ENCODE results near the gene SIL1.

SIL1 gene

GRCh38 chr5:138947780-138948179, 250.4 kb downstream of the SIL1 start:
- DNase-seq (ENCODE audit: low read depth in 1 of 2, low spot score in 1 of 2): no peak

DNA sequence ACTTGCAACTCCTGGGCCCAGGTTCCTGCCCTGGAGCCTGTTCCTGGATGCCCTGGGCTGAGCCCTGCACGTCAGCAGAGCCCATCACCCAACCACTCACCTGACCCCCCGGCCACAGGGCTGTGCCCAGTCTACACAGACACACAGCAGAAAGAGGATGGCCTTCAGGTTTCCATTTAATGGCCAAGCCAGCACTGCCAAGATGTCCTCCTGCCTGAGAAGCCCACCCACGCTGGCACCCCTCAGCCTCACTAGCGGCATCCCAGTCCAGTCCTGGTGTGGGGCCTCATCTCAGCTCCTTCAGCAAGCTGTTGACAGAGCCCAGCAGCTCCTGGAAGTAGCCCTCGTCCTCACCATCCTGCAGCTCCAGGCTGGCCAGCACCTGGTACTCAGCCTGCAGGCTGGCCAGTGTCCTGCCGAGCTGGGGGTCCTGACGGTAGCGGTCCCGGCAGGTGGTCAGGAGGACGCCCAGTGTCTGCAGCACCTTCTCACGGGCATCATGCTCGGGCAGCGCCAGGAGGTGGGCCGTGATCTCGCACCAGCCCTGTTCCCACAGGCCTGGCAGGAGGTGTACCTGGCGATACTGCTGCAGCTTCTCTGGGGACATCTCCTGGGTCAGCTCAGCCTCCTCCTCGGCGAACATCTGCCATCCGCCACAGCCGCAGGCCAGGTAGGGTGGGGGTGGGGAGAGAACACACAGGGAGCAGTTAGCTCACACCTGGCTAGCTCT, 251.2 kb downstream of the SIL1 start:
- DNase-seq (ENCODE audit: low read depth in 1 of 2, low spot score in 1 of 2): no peak

DNA sequence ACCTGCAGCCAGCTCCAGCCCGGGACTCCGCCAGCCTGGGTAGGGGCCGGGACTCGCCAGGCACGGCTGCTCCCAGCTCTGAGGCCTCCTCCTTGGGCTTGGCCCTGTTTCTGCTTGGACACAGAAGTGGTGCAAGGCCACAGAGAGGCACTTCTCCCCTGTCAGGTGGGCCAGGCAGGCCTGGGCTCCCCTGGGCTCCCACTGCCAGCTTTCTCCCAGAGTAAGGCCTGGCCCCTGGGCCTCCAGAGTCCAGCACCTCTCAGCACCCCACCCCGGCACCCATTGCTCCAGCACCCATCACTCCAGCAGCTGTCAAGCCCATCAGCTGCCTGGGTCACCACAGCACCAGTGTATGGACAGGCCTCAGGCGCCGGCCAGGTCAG, 251.9 kb downstream of the SIL1 start:
- no peak for DNase-seq (ENCODE audit: low read depth in 1 of 2, low spot score in 1 of 2)

DNA sequence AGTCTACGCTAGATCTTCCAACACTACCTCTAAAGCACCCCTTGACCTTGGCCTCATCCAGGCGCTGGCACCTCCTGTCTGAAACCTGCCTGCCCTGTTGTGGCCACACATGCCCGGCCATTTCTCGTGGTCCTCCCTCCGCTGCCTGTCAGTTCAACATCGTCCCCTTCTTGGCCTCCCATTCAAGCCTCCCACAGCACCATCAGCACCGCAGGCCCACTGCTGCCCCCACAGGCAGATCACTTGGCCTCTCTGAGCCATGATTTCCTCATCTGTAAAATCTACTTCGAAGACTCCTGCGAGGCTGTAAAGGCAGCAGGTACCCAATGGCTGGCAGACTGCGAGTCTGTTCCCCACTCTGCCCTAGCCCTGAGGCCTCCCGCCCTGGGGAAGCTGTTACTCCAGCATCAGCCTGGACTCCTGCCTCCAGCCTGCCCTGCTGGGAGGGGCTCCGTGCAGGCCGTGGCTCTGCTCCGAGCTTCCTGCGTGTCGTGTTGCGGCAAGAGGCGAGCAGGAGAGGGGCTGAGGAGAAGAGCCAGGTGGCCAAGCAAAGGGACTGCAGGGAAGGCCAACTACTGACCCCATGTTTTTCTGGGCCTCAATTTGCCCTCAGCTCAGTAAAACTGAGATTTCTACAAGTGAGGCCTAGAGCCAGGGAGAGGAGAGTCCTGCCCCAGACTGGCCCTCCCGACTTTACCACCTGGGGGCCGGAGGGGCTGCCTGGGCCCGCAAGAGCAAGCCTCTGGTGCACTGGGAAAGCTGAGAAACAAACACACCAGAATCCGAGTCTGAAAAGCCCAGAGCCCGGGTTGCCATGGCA, 252.5 kb downstream of the SIL1 start:
- no peak for DNase-seq (ENCODE audit: low read depth in 1 of 2, low spot score in 1 of 2)

DNA sequence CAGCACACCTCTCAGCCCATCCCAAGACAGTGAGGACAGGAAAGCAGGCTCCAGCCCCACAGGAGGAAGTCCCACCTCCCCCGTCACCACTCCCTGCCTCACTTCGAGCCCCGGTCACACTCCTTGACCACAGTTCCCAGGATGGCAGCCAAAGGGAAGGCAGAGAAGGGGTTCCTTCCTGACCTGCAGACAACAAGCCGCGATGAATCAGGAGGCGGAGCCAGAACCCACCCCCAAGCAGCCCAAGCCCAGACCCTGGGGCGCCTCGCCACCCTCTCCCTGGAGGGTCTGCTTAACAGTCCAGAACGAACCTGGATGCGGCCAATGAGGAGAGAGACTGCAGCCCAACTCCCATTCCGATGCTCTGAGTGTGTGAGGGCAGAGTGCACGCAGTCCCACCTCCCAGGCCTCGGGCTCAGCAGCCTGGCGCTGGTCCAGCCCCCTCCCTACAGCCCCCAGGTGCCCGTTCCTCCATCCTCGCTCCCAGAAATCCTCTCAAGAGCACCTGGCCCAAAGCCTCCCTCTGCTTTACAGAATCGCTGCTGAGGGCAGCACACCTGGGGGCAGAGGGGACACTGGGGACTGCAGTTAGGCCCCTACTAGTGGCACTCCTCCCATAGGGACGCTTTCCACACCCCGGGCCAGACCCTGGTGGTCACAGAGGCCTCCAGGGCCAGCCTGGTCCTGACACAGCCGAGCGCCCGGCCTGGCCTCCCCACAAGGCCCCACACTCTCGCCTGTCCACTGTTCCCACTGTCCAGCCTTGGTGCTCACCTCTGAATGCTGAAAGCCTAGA, 253.4 kb downstream of the SIL1 start:
- DNase-seq (ENCODE audit: low read depth in 1 of 2, low spot score in 1 of 2): no peak

DNA sequence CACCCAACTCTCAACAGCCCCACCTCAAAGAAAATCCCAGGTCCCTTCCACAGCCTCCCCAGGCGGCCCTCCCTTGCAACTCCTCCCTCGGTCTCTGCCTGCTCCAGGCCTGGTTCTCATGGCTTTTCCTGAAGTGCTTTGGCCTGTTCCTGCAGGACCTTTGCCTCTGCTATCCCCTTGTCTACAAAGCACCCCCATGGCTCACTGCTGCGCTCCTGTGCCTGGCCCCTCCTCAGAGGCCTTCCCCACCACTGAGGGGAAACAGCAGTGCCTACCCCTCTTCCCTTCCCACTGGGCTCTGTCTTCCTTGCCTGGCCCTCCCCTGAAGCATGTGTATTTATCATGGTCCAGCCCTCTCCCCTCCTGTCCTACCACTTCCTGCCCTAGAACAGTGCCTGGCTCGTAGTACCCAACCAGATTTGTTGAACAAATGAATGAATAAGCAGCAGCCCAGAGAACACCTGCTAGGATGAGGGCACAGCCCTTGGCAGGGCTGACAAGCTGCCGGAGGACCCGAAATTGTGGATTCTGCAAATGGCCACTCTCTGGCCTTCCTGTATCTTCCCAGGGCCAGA, 254.5 kb downstream of the SIL1 start:
- DNase-seq (ENCODE audit: low read depth in 1 of 2, low spot score in 1 of 2): no peak

- DNase-seq (ENCODE audit: low read depth in 1 of 2, low spot score in 1 of 2): no peak
Measured at GRCh38 chr5:138942861-138943260, 255.3 kb downstream of the SIL1 start.

DNA sequence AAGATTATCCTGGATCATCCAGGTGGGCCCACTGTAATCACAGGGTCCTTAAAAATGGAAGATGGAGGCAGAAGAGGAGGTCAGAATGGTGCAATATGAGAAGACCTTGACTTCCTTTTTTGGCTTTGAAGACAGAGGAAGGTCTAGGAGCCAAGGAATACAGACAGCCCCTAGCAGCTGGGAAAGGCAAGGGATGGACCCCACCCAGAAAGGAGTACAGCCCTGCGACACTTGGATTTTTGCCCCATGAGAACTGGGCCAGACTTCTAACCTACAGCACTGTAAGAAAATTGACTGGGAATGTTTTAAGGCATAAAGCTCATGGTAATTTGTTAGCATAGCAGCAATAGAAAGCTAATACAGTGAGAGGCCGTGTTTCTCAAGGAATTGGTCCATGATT, 256.1 kb downstream of the SIL1 start:
- no peak for DNase-seq (ENCODE audit: low read depth in 1 of 2, low spot score in 1 of 2)

DNA sequence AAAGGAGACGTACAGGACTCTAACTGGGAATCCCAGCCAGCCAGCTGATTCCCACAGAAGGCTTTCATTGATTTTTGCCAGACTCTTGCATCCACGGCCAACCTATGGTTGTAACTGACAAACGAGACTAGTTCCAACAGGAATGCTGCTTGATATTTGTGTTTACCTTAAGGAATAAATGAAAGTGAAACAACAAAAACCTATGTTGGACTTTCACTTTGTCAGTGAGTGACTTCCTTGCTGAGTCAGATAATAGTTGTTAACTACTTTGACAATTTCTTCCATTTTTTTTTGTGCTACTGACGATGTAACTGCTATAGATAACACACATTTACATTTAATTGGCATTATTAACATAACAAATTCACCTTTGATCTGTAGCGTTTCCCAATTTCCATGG, 259.6 kb downstream of the SIL1 start:
- no peak for DNase-seq (ENCODE audit: low read depth in 1 of 2, low spot score in 1 of 2)

DNA sequence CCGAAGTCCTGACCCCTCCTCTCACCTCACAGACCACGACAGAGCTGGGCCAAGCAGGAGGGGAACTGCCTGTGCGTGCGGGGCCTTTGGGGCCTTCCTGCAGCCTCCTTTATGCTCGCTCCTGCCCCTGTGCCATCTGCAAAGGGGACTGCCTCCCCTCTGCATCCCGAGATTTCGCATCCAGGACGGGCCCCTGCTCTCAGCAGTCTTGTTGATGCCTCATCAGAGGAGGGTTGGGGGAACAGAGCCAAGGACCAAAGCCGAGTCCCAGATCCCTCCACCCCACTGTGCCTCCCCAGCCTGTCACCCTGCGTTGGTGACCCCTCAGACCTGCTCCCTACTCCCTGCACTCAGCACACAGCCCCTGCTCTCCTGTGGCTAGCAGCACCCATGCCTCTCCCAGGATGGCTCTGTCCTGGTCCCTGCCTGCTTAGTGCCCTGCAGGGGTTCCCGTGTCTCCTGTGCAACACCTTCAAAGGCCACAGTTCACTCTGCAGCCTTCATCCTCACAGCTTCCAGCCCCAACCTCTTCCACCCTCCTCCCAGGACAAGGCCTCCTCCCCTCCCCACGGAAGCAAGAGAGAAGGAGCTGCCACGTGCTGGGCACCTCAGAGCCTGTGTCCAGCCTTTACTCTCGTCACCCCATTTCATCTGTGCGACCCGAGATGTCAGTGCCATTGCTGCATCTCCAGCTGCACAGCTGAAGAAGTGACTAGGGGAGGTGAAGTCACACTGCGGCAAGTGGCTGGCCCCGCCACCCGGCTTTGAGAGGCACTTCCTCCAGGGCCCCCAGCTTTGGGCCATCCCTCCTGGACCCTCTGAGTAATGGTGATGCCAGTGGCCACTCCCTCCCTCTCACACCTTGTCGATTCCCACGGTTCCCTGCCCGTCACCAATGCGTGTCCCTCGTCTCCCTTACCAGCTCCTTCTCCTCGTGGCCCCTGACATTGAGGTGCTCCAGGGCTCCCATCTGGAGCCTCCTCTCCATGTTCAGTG, 260.5 kb downstream of the SIL1 start:
- no peak for DNase-seq (ENCODE audit: low read depth in 1 of 2, low spot score in 1 of 2)

GRCh38 chr5:138936968-138937345, 261.2 kb downstream of the SIL1 start:
- no peak for DNase-seq (ENCODE audit: low read depth in 1 of 2, low spot score in 1 of 2)

DNA sequence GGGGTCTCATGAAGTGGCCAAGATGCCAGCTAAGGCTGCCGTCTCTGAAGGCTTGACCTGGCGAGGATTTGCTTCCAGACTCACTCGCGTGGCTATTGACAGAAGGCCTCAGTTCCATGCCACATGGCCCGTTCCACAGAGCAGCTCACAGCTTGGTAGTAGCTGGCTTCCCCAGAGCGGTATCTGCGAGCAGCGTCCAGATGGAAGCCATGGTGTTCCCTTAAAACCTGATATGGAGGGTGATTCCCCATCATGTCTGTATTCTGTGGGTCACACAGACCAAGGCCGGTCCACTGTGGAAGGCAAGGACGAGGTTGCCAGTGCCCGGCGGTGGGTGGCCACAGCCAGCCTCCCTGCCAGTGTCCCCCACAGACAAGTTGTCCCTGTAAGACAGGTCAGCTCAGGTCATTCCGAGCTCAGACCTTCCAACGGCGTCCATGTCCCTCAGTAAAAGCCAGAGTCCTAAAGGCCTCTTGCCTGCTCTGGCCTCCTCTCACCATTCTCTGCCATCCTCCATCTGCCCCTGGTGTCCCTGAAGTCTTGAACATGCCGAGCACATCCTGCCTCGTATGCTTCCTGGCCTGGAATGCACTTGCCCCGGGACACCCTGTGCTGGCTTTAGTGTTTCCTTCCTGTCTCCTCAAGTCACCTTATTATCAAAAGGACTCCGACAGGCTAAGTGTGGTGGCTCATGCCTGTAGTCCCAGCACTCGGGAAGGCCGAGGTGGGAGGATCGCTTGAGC, 261.8 kb downstream of the SIL1 start:
- no peak for DNase-seq (ENCODE audit: low read depth in 1 of 2, low spot score in 1 of 2)

- DNase-seq (ENCODE audit: low read depth in 1 of 2, low spot score in 1 of 2): no peak
Measured at GRCh38 chr5:138935466-138935865, 262.7 kb downstream of the SIL1 start.

DNA sequence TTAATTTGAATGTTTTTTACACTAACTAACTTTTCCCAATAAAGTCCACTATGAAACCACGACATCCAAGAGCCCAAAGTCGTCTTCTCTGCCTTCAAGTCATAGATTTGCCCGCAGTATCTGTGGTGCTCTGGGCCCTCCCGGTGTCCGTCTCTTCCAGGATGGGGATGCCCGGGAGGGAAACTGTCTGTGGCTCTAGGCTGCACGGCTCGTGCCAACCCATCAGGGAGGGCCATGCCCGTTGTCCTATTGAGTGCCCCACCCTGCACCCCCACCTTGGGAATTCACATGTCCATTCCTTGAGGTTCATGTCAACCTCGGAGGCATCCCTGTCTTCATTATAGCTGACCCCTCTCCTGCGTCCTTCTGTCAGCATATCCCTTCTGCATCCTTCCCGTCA, 263.2 kb downstream of the SIL1 start:
- no peak for DNase-seq (ENCODE audit: low read depth in 1 of 2, low spot score in 1 of 2)

DNA sequence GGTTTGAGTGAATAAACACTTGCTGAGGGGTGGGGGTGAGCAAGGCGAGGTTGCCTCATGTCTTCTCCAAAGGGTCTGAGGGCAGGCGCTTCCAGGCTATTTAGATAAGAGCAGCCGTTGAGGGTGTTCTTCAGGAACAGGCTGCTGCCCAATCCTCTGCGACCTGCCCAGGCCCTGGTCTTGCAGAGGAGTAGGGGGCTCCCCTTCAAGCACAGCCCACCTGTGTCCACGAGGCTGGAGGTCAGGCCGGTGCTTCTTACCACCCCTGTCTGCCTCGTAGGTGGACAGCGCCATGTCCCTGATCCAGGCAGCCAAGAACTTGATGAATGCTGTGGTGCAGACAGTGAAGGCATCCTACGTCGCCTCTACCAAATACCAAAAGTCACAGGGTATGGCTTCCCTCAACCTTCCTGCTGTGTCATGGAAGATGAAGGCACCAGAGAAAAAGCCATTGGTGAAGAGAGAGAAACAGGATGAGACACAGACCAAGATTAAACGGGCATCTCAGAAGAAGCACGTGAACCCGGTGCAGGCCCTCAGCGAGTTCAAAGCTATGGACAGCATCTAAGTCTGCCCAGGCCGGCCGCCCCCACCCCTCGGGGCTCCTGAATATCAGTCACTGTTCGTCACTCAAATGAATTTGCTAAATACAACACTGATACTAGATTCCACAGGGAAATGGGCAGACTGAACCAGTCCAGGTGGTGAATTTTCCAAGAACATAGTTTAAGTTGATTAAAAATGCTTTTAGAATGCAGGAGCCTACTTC, 264.5 kb downstream of the SIL1 start:
- DNase-seq (ENCODE audit: low read depth in 1 of 2, low spot score in 1 of 2): no peak

DNA sequence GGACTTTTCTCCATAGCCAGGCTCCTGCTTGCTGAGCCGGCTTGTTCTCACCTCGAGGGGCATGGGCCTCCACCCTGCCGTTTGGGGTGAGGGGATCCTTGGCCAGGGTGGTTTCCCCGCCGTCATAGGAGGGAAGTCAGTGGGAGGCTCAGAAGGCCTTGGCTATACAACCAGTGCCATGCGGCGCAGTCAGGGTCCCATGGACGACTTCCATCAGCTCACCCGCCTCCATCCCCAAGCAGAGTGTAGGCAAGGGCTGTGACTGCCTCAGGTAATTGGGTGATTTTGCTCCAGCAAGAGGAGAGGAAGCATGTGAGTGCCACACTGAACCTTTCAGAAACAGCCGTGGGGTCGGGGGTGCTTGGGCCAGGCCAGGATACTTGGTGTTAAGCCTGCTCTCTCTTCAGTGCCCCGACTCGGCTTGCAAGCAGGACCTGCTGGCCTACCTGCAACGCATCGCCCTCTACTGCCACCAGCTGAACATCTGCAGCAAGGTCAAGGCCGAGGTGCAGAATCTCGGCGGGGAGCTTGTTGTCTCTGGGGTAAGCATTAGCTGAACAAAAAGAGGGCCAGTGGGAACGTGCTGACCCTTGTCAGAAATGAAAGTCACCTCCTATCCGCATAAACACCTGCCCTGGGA, 265.9 kb downstream of the SIL1 start:
- no peak for DNase-seq (ENCODE audit: low read depth in 1 of 2, low spot score in 1 of 2)

- no peak for DNase-seq (ENCODE audit: low read depth in 1 of 2, low spot score in 1 of 2)
Measured at GRCh38 chr5:138930371-138931097, 267.6 kb downstream of the SIL1 start.

DNA sequence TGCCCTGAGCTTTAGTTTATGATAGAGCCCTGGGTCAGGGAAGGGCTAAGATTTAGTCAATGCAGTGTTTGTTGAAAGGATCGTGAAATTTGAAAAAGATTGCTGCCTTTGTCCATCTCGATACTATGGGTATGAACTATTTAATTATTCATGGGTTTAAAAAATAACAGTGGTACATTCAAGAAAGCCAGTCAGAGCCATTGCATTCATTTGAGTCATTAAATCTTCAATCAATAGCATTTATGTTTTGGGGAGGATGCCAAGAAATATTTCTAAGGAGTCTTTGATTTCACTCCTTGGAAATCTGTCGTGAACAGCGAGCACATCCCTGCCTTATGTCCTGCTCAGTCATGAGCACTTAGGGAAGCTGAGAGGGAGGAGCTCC, 268.6 kb downstream of the SIL1 start:
- no peak for DNase-seq (ENCODE audit: low read depth in 1 of 2, low spot score in 1 of 2)

All from activated CD4-positive, alpha-beta T cell treated with anti-CD3 and anti-CD28 coated beads, Interleukin-2, amount 50 U/mL, for 24 hours (primary cell).